ENCODE data around the gene CHERP. TPM values are rescaled to one million over a fixed set of nuclear protein-coding genes. Genes with fewer than 3 reads are reported as not detected.

The CHERP gene
- total and polyA plus RNA-seq, 7 experiments from 2014 or later, result 10.4 to 80.7 (median 60.4) TPM

DNA sequence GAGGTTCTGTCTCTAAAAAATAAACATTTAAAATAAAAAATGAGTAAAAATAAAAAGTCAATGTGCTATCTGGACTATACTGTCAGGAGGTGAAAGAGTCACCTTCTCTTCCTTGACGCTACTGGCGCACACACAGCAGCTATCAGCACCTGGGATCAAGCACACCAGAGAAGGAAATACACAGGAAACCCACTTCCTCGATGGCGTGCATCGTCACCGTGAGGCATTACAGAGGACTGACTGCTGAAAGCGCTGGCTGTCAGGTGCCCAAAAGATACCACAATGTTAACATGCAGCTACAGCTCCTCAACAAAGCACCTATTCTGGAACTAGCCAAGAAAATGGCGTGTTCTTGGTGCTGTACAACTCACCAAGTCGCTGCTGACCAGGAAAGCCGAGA lies 23.9 kb upstream of the CHERP start:
- no peaks in the 10 kb centered on the region for H3K9me3 ChIP-seq (ENCODE audit: control insufficient read depth in 2 of 3, low read length in 3 of 3)
- ChIA-PET CTCF (interaction anchor here (1.0 to 2.0 kb wide), 2 partner anchors 19 to 39 kb away, joined by 4 read pairs; no protein-coding TSS in a partner anchor), POLR2A (interaction anchor here (0.6 to 2.5 kb wide), 11 partner anchors 10 to 568 kb away, joined by 3 to 12 read pairs (median 4); partner anchors contain the start of genes CHERP and MED26)
- DNase-seq (peak in 8 of 9 donors; percentile 46 to 95 (median 92)), ATAC-seq (peak; percentile 100)
- Mint-ChIP-seq H3K27ac (peak overlapping the region; percentile 92 to 100 (median 98)), H3K36me3 (peaks cover 8 to 40% (median 22%) of the 10 kb centered on the region in 5 donors), H3K4me3 (peak overlapping the region; percentile 76 to 97 (median 82)), H3K4me1 (peaks cover 14 to 63% (median 30%) of the 10 kb centered on the region in 7 donors), H3K9me3 (peaks cover 0 to 5% (median 0%) of the 10 kb centered on the region in 11 donors), H3K27me3 (no peaks in the 10 kb centered on the region)
- intact Hi-C loops (cut with micrococcal nuclease), result loop anchor here (1.0 kb wide), 6 partner anchors 18 to 94 kb away; partner anchors contain the start of genes CHERP (in 2 of the 2), C19orf44 (in 1 of the 2), CALR3 (in 1 of the 2) and MED26 (in 1 of the 2)
- H3K27me3 ChIP-seq (ENCODE audit: control insufficient read depth in 2 of 2, insufficient read depth in 2 of 2, low read length in 2 of 2), result no peaks in the 10 kb centered on the region
- peak overlapping the region; percentile 17 for H3K4me3 ChIP-seq (ENCODE audit: low read length)
- peaks cover 22 to 24% of the 10 kb centered on the region in 2 donors for H3K4me1 ChIP-seq (ENCODE audit: control insufficient read depth in 2 of 2, insufficient read depth in 2 of 2, low read length in 2 of 2)
- peak overlapping the region; percentile 81 for H3K27ac ChIP-seq (ENCODE audit: low read depth, low read length)
- H3K36me3 ChIP-seq (ENCODE audit: control insufficient read depth in 2 of 3, insufficient read depth in 3 of 3, low read length in 3 of 3), result peaks cover 5 to 39% (median 6%) of the 10 kb centered on the region in 3 experiments

DNA sequence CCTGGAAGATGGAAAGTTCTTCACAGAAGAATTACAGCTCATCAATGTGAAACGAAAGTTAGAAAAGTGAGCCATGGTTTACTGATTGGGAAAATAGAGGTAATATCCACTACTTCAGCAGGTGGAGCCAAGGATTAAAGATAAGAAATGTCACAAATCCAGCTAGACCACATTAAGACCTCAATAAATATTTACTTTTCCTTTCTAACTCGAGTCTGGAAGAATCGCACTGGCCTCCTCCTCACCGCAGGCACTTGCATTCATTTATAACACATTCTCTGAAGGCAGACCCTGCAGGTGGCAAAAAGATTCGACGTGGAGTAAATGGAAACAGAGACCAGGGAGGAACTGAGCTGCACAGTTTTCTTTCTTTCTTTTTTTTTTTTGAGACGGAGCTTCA lies 22.6 kb upstream of the CHERP start:
- no peak overlapping the region for H3K4me3 ChIP-seq (ENCODE audit: low read length)
- H3K27ac Mint-ChIP-seq, result peak overlapping the region in 7 of 9 donors; percentile 13 to 100 (median 82)
- peaks cover 19 to 21% of the 10 kb centered on the region in 2 donors for H3K4me1 ChIP-seq (ENCODE audit: control insufficient read depth in 2 of 2, insufficient read depth in 2 of 2, low read length in 2 of 2)
- peak overlapping the region in 5 of 10 donors; percentile 14 to 60 (median 38) for H3K4me3 Mint-ChIP-seq
- CTCF ChIA-PET, result interaction anchor here (0.6 kb wide), 1 partner anchor 73 kb away, joined by 5 read pairs; no protein-coding TSS in a partner anchor
- intact Hi-C loops (cut with micrococcal nuclease), result no loop called here
- peaks cover 0 to 5% (median 0%) of the 10 kb centered on the region in 11 donors for H3K9me3 Mint-ChIP-seq
- peaks cover 12 to 42% (median 27%) of the 10 kb centered on the region in 5 donors for H3K36me3 Mint-ChIP-seq
- H3K4me1 Mint-ChIP-seq, result peaks cover 14 to 54% (median 27%) of the 10 kb centered on the region in 7 donors
- H3K9me3 ChIP-seq (ENCODE audit: control insufficient read depth in 2 of 3, low read length in 3 of 3), result no peaks in the 10 kb centered on the region
- H3K27ac ChIP-seq (ENCODE audit: low read depth, low read length), result no peak overlapping the region
- ATAC-seq (no peak), DNase-seq (no peak)
- H3K36me3 ChIP-seq (ENCODE audit: control insufficient read depth in 2 of 3, insufficient read depth in 3 of 3, low read length in 3 of 3), result peaks cover 5 to 45% (median 6%) of the 10 kb centered on the region in 3 experiments
- no peaks in the 10 kb centered on the region for H3K27me3 Mint-ChIP-seq
- H3K27me3 ChIP-seq (ENCODE audit: control insufficient read depth in 2 of 2, insufficient read depth in 2 of 2, low read length in 2 of 2), result no peaks in the 10 kb centered on the region
- POLR2A ChIA-PET, result interaction anchor here (0.5 to 0.9 kb wide), 4 partner anchors 15 to 670 kb away, joined by 3 read pairs; partner anchors contain the start of gene MED26

DNA sequence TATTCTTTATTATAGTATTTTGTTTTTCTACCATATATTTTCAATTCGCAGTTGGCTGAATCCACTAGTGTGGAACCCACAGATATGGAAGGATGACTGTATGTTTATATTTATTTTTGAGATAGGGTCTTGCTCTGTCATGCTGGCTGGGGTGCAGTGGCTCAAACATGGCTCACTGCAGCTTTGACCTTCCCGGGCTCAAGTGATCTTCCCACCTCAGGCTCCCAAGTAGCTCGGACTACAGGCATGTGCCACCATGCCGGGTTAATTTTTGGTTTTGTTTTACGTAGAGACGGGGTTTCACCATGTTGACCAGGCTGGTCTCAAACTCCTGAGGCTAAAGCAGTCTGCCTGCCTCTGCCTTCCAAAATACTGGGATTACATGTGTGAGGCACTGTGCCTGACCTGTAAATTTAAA lies 20.4 kb upstream of the CHERP start:
- POLR2A ChIA-PET, result interaction anchor here (0.6 to 0.9 kb wide), 2 partner anchors 20 to 25 kb away, joined by 3 read pairs; no protein-coding TSS in a partner anchor
- Histone ChIP-seq H3K27me3 (ENCODE audit: control insufficient read depth in 2 of 2, insufficient read depth in 2 of 2, low read length in 2 of 2) (no peaks in the 10 kb centered on the region), H3K4me1 (ENCODE audit: control insufficient read depth in 2 of 2, insufficient read depth in 2 of 2, low read length in 2 of 2) (peaks cover 16 to 19% of the 10 kb centered on the region in 2 donors), H3K4me3 (ENCODE audit: low read length) (no peak overlapping the region), H3K9me3 (ENCODE audit: control insufficient read depth in 2 of 3, low read length in 3 of 3) (no peaks in the 10 kb centered on the region), H3K27ac (ENCODE audit: low read depth, low read length) (no peak overlapping the region), H3K36me3 (ENCODE audit: control insufficient read depth in 2 of 3, insufficient read depth in 3 of 3, low read length in 3 of 3) (peaks cover under 1 to 43% (median 6%) of the 10 kb centered on the region in 3 experiments)
- H3K9me3 Mint-ChIP-seq, result peaks cover 0 to 5% (median 0%) of the 10 kb centered on the region in 11 donors
- no peak for DNase-seq
- H3K36me3 Mint-ChIP-seq, result peaks cover 12 to 43% (median 31%) of the 10 kb centered on the region in 5 donors
- no peaks in the 10 kb centered on the region for H3K27me3 Mint-ChIP-seq
- peaks cover 8 to 40% (median 26%) of the 10 kb centered on the region in 7 donors for H3K4me1 Mint-ChIP-seq
- no peak overlapping the region for H3K4me3 Mint-ChIP-seq
- H3K27ac Mint-ChIP-seq, result peak overlapping the region in 3 of 9 donors; percentile 17 to 72 (median 36)
- CTCF ChIA-PET, result interaction anchor here (0.7 to 1.0 kb wide), 2 partner anchors 19 to 39 kb away, joined by 3 to 6 read pairs; no protein-coding TSS in a partner anchor
- ATAC-seq, result no peak
- intact Hi-C loops (cut with micrococcal nuclease), result no loop called here

DNA sequence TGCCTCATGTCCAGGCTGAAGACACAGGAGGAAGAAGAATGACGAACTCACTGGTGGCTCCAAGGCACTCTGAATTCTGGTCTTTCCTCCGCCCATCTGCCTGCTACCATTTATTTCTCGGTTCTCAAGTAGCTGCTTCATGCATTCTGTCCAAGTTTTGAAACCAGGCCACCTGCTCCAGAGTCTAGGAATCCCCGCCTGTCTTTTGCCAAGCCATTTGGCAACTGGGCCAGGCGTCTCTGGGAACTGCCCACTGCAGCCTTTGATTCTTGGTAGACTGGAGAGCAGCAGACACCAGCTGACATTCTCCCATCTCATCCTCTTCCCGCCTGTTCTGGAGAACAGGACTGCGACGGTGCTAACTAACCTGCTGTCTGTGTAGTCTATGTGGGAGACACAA lies 19.1 kb upstream of the CHERP start:
- peaks cover 12 to 40% (median 31%) of the 10 kb centered on the region in 5 donors for H3K36me3 Mint-ChIP-seq
- H3K27ac ChIP-seq (ENCODE audit: low read depth, low read length), result no peak overlapping the region
- no peak overlapping the region for H3K4me3 Mint-ChIP-seq
- peaks cover 0 to 3% (median 0%) of the 10 kb centered on the region in 11 donors for H3K9me3 Mint-ChIP-seq
- no peaks in the 10 kb centered on the region for H3K27me3 ChIP-seq (ENCODE audit: control insufficient read depth in 2 of 2, insufficient read depth in 2 of 2, low read length in 2 of 2)
- H3K4me1 Mint-ChIP-seq, result peaks cover 4 to 33% (median 18%) of the 10 kb centered on the region in 7 donors
- H3K36me3 ChIP-seq (ENCODE audit: control insufficient read depth in 2 of 3, insufficient read depth in 3 of 3, low read length in 3 of 3), result peaks cover 0 to 46% (median 6%) of the 10 kb centered on the region in 3 experiments
- H3K4me1 ChIP-seq (ENCODE audit: control insufficient read depth in 2 of 2, insufficient read depth in 2 of 2, low read length in 2 of 2), result peaks cover 6 to 11% of the 10 kb centered on the region in 2 donors
- DNase-seq (no peak), ATAC-seq (no peak)
- H3K27me3 Mint-ChIP-seq, result no peaks in the 10 kb centered on the region
- no peaks in the 10 kb centered on the region for H3K9me3 ChIP-seq (ENCODE audit: control insufficient read depth in 2 of 3, low read length in 3 of 3)
- ChIA-PET CTCF (interaction anchor here (0.7 kb wide), 2 partner anchors 53 to 114 kb away, joined by 3 to 5 read pairs; no protein-coding TSS in a partner anchor), POLR2A (interaction anchor here (1.0 to 1.1 kb wide), 2 partner anchors 18 to 66 kb away, joined by 3 to 7 read pairs; partner anchors contain the start of gene MED26)
- peak overlapping the region in 3 of 9 donors; percentile 7 to 78 (median 27) for H3K27ac Mint-ChIP-seq
- intact Hi-C loops (cut with micrococcal nuclease), result no loop called here
- H3K4me3 ChIP-seq (ENCODE audit: low read length), result no peak overlapping the region

DNA sequence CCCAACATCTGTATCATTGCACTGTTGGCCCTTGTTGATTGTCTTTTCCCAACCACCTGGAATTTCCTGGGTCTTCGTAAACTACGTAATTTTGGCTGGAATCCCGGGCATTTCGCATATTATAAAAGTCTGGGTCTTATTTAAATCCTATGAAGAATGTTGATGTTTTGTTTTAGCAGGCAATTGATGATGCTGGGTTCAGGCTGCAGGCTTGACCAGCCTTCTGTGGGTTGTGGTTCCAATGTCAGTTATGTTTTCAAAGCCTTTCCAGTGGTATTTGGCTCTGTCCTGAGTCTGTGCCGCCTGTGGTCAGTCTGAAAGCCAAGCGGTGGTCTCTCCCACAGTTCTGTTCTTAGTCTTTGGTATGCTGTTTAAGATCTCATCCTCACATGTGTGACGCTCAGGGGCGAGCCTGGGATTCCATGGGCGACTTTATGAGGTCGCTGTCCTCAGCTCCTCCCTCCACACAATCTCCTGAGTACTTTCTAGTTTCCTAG lies 17.6 kb upstream of the CHERP start:
- Mint-ChIP-seq H3K27ac (peak overlapping the region in 3 of 9 donors; percentile 8 to 14 (median 12)), H3K36me3 (peaks cover 12 to 42% (median 30%) of the 10 kb centered on the region in 5 donors), H3K9me3 (no peaks in the 10 kb centered on the region), H3K4me1 (peaks cover 0 to 20% (median 10%) of the 10 kb centered on the region in 7 donors), H3K27me3 (no peaks in the 10 kb centered on the region), H3K4me3 (no peak overlapping the region)
- DNase-seq, result no peak
- POLR2A ChIA-PET, result interaction anchor here (0.6 kb wide), 1 partner anchor 8 kb away, joined by 3 read pairs; no protein-coding TSS in a partner anchor
- H3K27me3 ChIP-seq (ENCODE audit: control insufficient read depth in 2 of 2, insufficient read depth in 2 of 2, low read length in 2 of 2), result no peaks in the 10 kb centered on the region
- H3K27ac ChIP-seq (ENCODE audit: low read depth, low read length), result no peak overlapping the region
- H3K4me1 ChIP-seq (ENCODE audit: control insufficient read depth in 2 of 2, insufficient read depth in 2 of 2, low read length in 2 of 2), result no peaks in the 10 kb centered on the region
- intact Hi-C loops (cut with micrococcal nuclease), result no loop called here
- peaks cover 0 to 53% (median 6%) of the 10 kb centered on the region in 3 experiments for H3K36me3 ChIP-seq (ENCODE audit: control insufficient read depth in 2 of 3, insufficient read depth in 3 of 3, low read length in 3 of 3)
- no peak overlapping the region for H3K4me3 ChIP-seq (ENCODE audit: low read length)
- CTCF ChIA-PET, result no interaction called here
- H3K9me3 ChIP-seq (ENCODE audit: control insufficient read depth in 2 of 3, low read length in 3 of 3), result no peaks in the 10 kb centered on the region
- ATAC-seq, result no peak

DNA sequence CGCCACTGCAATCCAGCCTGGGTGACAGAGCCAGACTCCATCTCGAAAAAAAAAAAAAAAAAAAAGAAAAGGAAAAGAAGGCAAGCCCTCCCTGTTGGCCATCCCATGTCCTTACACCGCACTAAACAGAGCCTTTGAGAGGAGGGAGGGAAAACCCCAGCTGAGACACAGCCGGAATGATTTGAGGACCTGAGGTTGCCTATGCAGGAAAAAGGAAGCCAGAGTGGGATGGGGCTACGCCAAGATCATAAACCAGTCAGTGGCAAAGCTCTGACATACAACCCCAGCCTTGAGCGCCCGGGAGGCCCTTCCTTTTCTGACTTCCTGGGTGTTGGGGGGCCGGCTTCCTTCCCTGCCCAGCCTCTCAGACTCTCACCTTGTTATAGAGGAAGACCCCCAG lies 12.5 kb upstream of the CHERP start:
- ChIA-PET POLR2A (interaction anchor here (1.0 kb wide), 1 partner anchor 10 kb away, joined by 8 read pairs; no protein-coding TSS in a partner anchor), CTCF (no interaction called here)
- no peak overlapping the region for H3K27ac ChIP-seq (ENCODE audit: low read depth, low read length)
- Mint-ChIP-seq H3K4me1 (peaks cover 0 to 10% (median 4%) of the 10 kb centered on the region in 7 donors), H3K36me3 (peaks cover 3 to 29% (median 13%) of the 10 kb centered on the region in 5 donors), H3K4me3 (no peak overlapping the region), H3K9me3 (no peaks in the 10 kb centered on the region), H3K27ac (peak overlapping the region in 2 of 9 donors; percentile 36 to 73), H3K27me3 (no peaks in the 10 kb centered on the region)
- no peak for ATAC-seq
- no peaks in the 10 kb centered on the region for H3K9me3 ChIP-seq (ENCODE audit: control insufficient read depth in 2 of 3, low read length in 3 of 3)
- peaks cover 0 to 48% (median 8%) of the 10 kb centered on the region in 3 experiments for H3K36me3 ChIP-seq (ENCODE audit: control insufficient read depth in 2 of 3, insufficient read depth in 3 of 3, low read length in 3 of 3)
- no peaks in the 10 kb centered on the region for H3K4me1 ChIP-seq (ENCODE audit: control insufficient read depth in 2 of 2, insufficient read depth in 2 of 2, low read length in 2 of 2)
- intact Hi-C loops (cut with micrococcal nuclease), result no loop called here
- no peaks in the 10 kb centered on the region for H3K27me3 ChIP-seq (ENCODE audit: control insufficient read depth in 2 of 2, insufficient read depth in 2 of 2, low read length in 2 of 2)
- no peak overlapping the region for H3K4me3 ChIP-seq (ENCODE audit: low read length)
- DNase-seq, result no peak

All from naive thymus-derived CD4-positive, alpha-beta T cell (primary cell).